Measurements from ENCODE around the gene PRPF19.

Gene PRPF19

DNA sequence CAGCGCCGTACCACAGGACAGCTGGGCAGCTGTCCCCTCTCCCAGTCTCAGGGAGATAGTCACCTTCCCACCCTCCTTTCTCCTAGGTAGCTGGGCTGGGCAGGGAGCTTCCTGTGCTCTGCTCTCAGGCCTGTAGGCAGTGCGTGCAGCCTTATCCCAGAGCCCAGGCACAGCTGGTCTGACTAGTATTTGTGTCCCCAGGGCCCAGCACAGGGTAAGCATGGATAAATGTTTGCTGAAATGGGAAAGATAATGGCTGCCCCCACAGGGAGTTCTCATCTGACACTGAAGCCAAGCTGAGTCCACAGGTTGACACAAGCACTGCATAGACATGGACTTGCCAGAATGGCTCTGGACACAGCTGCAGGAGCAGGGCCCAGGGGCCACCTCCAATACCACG is 35.8 kb upstream of the PRPF19 start:
- Histone ChIP-seq H3K9me3 (ENCODE audit: control insufficient read depth, insufficient read depth, low read length) (no peaks in the 10 kb centered on the region), H3K4me1 (ENCODE audit: control insufficient read depth, low read length) (peaks cover 27% of the 10 kb centered on the region), H3K27ac (ENCODE audit: low read depth, low read length) (peak overlapping the region; percentile 24; the same call in 1 of the 2 replicates), H4K20me1 (ENCODE audit: control insufficient read depth, insufficient read depth, low read depth, low read length) (0 out of 2 replicates have a peak, but pooled peaks cover 7% of the 10 kb centered on the region), H3K27me3 (ENCODE audit: control insufficient read depth, low read length) (no peaks in the 10 kb centered on the region), H3K4me2 (ENCODE audit: low read length) (peak overlapping the region; percentile 63), H3F3A (ENCODE audit: control insufficient read depth, insufficient read depth) (no peaks in the 10 kb centered on the region), H3K79me2 (ENCODE audit: control insufficient read depth, low read length) (peaks cover 33% of the 10 kb centered on the region), H3K4me3 (ENCODE audit: low read length) (0 out of 2 replicates have a peak overlapping the region, but pooled peaks have one; percentile 25), H3K36me3 (ENCODE audit: control insufficient read depth, low read length) (peaks cover 81% of the 10 kb centered on the region), H3K9me2 (replicated peaks; ENCODE audit: control insufficient read depth, low read length) (no peaks in the 10 kb centered on the region)
- no peak for TF ChIP-seq EZH2phosphoT487 (IDR thresholded peaks at IDR 0.05; ENCODE audit: borderline replicate concordance, low read length)
- no peak for TF ChIP-seq CTCF (IDR thresholded peaks at IDR 0.05; ENCODE audit: low read depth, low read length, poor library complexity, severe bottlenecking)

DNA sequence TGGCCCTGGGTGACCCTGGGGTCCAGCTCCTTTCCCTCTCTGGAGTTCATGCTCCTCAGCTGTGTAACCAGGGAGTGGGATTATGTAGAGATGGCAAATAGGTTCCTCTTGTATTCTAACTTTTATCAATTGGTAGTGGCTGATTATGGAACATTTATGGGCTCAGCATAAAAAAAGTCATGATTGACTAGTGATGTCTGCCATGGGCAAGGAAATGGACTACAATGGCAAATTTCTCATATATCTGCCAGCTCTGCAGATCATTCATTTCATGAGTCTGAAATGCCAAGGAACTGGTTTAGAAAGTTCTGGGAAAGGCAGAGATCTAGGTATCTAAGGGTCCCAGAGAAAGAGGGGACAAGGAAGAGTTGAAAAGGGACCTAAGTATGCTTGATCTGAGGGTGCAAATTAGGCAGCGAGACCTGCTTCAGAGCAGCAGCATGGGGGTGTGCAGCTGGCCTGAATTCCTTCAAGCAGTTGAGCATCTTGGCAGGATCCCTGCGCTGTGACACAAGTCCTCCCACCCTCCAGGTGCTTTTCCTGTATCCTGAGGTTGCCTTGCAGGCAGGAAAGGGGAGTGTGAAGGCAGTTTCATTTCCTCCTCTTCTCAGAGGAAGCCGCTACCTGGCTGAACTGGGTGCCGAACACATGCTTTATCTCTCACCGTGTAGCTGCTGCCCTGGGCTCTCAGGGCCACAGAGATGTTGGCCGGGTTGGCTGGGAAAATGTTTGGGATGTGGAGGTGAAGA is 35.2 kb upstream of the PRPF19 start:
- H3K4me2 ChIP-seq (ENCODE audit: low read length), result peak overlapping the region; percentile 63
- no peak for TF ChIP-seq CTCF (IDR thresholded peaks at IDR 0.05; ENCODE audit: low read depth, low read length, poor library complexity, severe bottlenecking)

DNA sequence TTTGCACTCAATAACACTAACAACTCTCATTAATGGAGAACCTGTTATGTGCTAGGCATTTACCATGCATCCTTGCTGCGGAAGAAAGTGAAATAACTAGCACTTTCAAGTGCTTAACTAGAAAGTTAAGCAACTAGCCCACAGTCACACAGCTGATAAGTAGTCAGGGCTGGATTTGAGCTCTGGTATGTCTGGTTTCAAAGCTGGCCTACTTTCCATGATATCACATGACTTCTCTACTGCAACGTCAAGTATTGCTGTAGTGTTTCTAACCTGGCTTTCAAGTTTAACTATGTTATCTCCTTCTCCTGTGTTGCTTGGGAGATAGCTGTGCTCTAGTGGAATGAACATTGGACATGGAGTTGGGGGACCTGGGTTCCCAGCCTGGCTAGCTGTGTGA is 33.5 kb upstream of the PRPF19 start:
- Histone ChIP-seq H3K4me2 (ENCODE audit: low read length) (no peak overlapping the region), H3K27ac (ENCODE audit: low read depth, low read length) (no peak overlapping the region), H4K20me1 (ENCODE audit: control insufficient read depth, insufficient read depth, low read depth, low read length) (0 out of 2 replicates have a peak, but pooled peaks cover 7% of the 10 kb centered on the region), H3F3A (ENCODE audit: control insufficient read depth, insufficient read depth) (no peaks in the 10 kb centered on the region), H3K9me3 (ENCODE audit: control insufficient read depth, insufficient read depth, low read length) (no peaks in the 10 kb centered on the region), H3K79me2 (ENCODE audit: control insufficient read depth, low read length) (peaks cover 17% of the 10 kb centered on the region), H3K4me3 (ENCODE audit: low read length) (no peak overlapping the region), H3K36me3 (ENCODE audit: control insufficient read depth, low read length) (peaks cover 71% of the 10 kb centered on the region), H3K27me3 (ENCODE audit: control insufficient read depth, low read length) (no peaks in the 10 kb centered on the region), H3K9me2 (replicated peaks; ENCODE audit: control insufficient read depth, low read length) (no peaks in the 10 kb centered on the region), H3K4me1 (ENCODE audit: control insufficient read depth, low read length) (peaks cover 32% of the 10 kb centered on the region)
- TF ChIP-seq CTCF (IDR thresholded peaks at IDR 0.05; ENCODE audit: low read depth, low read length, poor library complexity, severe bottlenecking), result no peak
- TF ChIP-seq EZH2phosphoT487 (IDR thresholded peaks at IDR 0.05; ENCODE audit: borderline replicate concordance, low read length), result no peak

More for the DNA sequence above, 35.2 kb upstream of the PRPF19 start:
- Histone ChIP-seq H3K4me3 (ENCODE audit: low read length) (0 out of 2 replicates have a peak overlapping the region, but pooled peaks have one; percentile 25), H3K9me2 (replicated peaks; ENCODE audit: control insufficient read depth, low read length) (no peaks in the 10 kb centered on the region), H3K27ac (ENCODE audit: low read depth, low read length) (peak overlapping the region; percentile 24; the same call in 1 of the 2 replicates), H3K4me1 (ENCODE audit: control insufficient read depth, low read length) (peaks cover 27% of the 10 kb centered on the region), H3K9me3 (ENCODE audit: control insufficient read depth, insufficient read depth, low read length) (no peaks in the 10 kb centered on the region), H3K36me3 (ENCODE audit: control insufficient read depth, low read length) (peaks cover 84% of the 10 kb centered on the region), H4K20me1 (ENCODE audit: control insufficient read depth, insufficient read depth, low read depth, low read length) (0 out of 2 replicates have a peak, but pooled peaks cover 7% of the 10 kb centered on the region), H3F3A (ENCODE audit: control insufficient read depth, insufficient read depth) (no peaks in the 10 kb centered on the region), H3K27me3 (ENCODE audit: control insufficient read depth, low read length) (no peaks in the 10 kb centered on the region), H3K79me2 (ENCODE audit: control insufficient read depth, low read length) (peaks cover 29% of the 10 kb centered on the region)
